Upper lobe of left lung (tissue), 6 donors: ENCODE measurements around the gene SHKBP1. TPM values are rescaled to one million over a fixed set of nuclear protein-coding genes. Genes with fewer than 3 reads are reported as not detected.
A peak's percentile ranks its signal among the peaks of the same experiment; 100 is the strongest.

ENCODE experiments used
- ATAC-seq, 2 donors: fragments of 200-7000 bp; cut with Tn5 transposase; one replicate each; pipeline ENCODE4 v1.9.1; 2022; ENCODE audit warnings: mild to moderate bottlenecking in 2 of 2, moderate library complexity in 2 of 2; ENCODE audit not compliant: low FRiP score in 2 of 2
- DNase-seq, 2 donors: peaks; one replicate each; pipeline ENCODE4 v3.0.0-alpha.2; 2019 to 2020
- H3K27ac ChIP-seq, 4 donors: fragments of 200-600 bp; sonication (generic); one replicate each; pipeline ENCODE4 v1.5.1; 2016 to 2019
- H3K27me3 ChIP-seq, 4 donors: fragments of 200-600 bp; sonication (generic); one replicate each; pipeline ENCODE4 v1.5.1; 2017 to 2019
- H3K36me3 ChIP-seq, 4 donors: fragments of 200-600 bp; sonication (generic); one replicate each; pipeline ENCODE4 v1.5.1; 2016 to 2019
- H3K4me1 ChIP-seq, 4 donors: fragments of 200-600 bp; sonication (generic); one replicate each; pipeline ENCODE4 v1.5.1; 2018 to 2019
- H3K4me3 ChIP-seq, 4 donors: fragments of 200-600 bp; sonication (generic); one replicate each; pipeline ENCODE4 v1.5.1; 2017 to 2019; ENCODE audit warnings: mild to moderate bottlenecking in 2 of 4, moderate library complexity in 1 of 4
- H3K9me3 ChIP-seq, 4 donors: fragments of 200-600 bp; sonication (generic); one replicate each; pipeline ENCODE4 v1.5.1; 2018 to 2019
- CTCF ChIP-seq, 6 experiments: fragments of 450-650 bp in 4 of 6; fragments of 200-600 bp in 2 of 6; sonication (generic) in 2 of 6; IDR thresholded peaks; one replicate each; pipeline ENCODE4 v1.5.1; 2016 to 2019; ENCODE audit warnings: antibody characterized with exemption in 6 of 6
- EP300 ChIP-seq, 4 donors: sonication (generic); formaldehyde crosslinking; IDR thresholded peaks; one replicate each; pipeline ENCODE4 v1.5.1; 2017; ENCODE audit warnings: antibody characterized with exemption in 4 of 4, control low read depth in 2 of 4
- POLR2A ChIP-seq, 4 donors: fragments of 450-650 bp; IDR thresholded peaks; one replicate each; pipeline ENCODE4 v1.5.1; 2016 to 2017; ENCODE audit warnings: antibody characterized with exemption in 4 of 4, mild to moderate bottlenecking in 2 of 4
- POLR2AphosphoS5 ChIP-seq, 2 donors: sonication (generic); formaldehyde crosslinking; IDR thresholded peaks; one replicate each; pipeline ENCODE4 v1.5.1; 2017; ENCODE audit warnings: antibody characterized with exemption in 2 of 2
- WGBS, 2 donors: methylation state at CpG; one replicate each; pipeline ENCODE4 v1.1.5; 2017 to 2018; 5-methylcytosine and 5-hydroxymethylcytosine counted together
- total RNA-seq, 6 donors: library from RNA; depleted of rRNA in 4 of 6; stranded (reverse); fragments of >200 nt in 4 of 6; gene quantifications; one replicate each; pipeline versions ENCODE4 v1.1.0 to v1.2.1, GENCODE V29; 2016 to 2021
- donor health status: DM: no; HTN: no; CAD: no; lungs with moderate emphysema.
- donor health status: DM: no; HTN: yes; CAD: no; lungs with severe emphysema.

SHKBP1 gene
- total RNA-seq, 6 donors from 2014 or later, result 60.6 to 232 (median 90.2) TPM

DNA sequence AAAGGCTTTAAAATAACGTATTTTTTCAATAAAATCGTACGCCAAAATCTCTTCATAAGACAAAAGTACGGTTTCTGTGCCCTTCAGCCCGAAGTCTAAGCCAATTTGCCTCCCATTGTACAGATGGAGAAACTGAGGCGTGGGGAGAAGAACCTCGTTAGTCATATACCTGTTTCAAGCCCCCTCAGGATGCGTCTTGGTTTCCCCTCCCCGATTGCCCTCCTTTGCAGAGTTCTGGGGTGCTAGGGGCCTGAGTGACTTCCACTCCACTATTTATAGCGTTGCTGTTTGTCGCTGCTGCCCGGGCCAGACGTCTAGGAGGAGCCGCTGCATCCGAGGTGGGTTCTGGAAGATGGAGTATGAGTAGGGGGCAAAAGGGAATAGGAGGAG is 22.2 kb downstream of the SHKBP1 start:
- TF ChIP-seq POLR2AphosphoS5 (IDR thresholded peaks at IDR 0.05) (no peak), EP300 (IDR thresholded peaks at IDR 0.05) (no peak), CTCF (IDR thresholded peaks at IDR 0.05) (no peak), POLR2A (IDR thresholded peaks at IDR 0.05) (no peak)
- Histone ChIP-seq H3K4me3 (no peak overlapping the region), H3K9me3 (no peaks in the 10 kb centered on the region), H3K4me1 (peaks cover 66 to 74% (median 72%) of the 10 kb centered on the region in 4 donors), H3K27me3 (peaks cover 0 to 51% (median 21%) of the 10 kb centered on the region in 4 donors), H3K36me3 (no peaks in the 10 kb centered on the region), H3K27ac (peak overlapping the region in 2 of 4 donors; percentile 74 to 80)
- 8 to 13% methylated on average over 13 to 15 of the region's 15 CpGs for WGBS, 2 donors
- ATAC-seq (no peak), DNase-seq (no peak)

DNA sequence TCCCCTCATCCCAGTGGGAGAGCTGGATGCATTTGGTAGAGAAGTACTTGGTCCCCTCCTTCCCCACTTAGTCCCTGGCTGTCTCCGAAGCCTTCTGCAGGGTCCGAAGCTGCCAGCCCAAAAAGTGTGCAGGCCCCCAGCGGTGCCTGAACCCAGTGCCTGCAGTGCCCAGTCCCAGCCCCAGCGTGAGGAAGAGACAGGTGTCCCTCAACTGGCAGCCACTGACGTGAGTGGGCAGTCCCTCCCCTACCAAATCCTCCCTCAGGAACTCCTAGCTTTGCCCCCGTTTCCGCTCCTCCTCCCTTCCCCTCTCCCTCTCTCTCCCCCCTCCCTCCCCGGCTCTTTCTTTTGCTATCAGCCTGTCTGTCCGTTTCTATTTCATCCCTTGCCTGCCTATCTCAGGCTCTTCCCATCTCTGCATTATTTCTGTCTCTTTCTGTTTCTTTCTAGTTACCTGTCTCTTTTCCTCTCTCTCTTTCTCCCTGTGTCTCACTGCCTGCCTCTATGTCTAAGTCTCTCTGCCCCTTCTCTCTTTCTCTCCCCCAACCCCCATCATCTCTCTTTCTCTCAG is 22.7 kb downstream of the SHKBP1 start:
- H3K4me1 ChIP-seq, result peaks cover 71 to 79% (median 77%) of the 10 kb centered on the region in 4 donors
- H3K9me3 ChIP-seq, result no peaks in the 10 kb centered on the region
- H3K36me3 ChIP-seq, result no peaks in the 10 kb centered on the region
- H3K27me3 ChIP-seq, result peaks cover 0 to 51% (median 21%) of the 10 kb centered on the region in 4 donors
- 5 to 6% methylated on average over 6 to 9 of the region's 9 CpGs for whole genome bisulfite sequencing, 2 donors
- TF ChIP-seq POLR2A (IDR thresholded peaks at IDR 0.05), result no peak
- TF ChIP-seq EP300 (IDR thresholded peaks at IDR 0.05), result no peak
- ATAC-seq, result no peak
- peak overlapping the region; percentile 35 to 80 (median 70) for H3K27ac ChIP-seq
- peak in 1 of 2 donors; percentile 34 for DNase-seq
- peak overlapping the region in 3 of 4 donors; percentile 0 to 58 (median 56) for H3K4me3 ChIP-seq

GRCh38 chr19:40599902-40600569 is 23.4 kb downstream of the SHKBP1 start:
- peak in 1 of 2 donors; percentile 87 for DNase-seq
- peak overlapping the region; percentile 35 to 80 (median 70) for H3K27ac ChIP-seq
- H3K27me3 ChIP-seq, result peaks cover 0 to 51% (median 21%) of the 10 kb centered on the region in 4 donors
- WGBS, 2 donors, result 2 to 3% methylated on average over 7 to 34 of the region's 43 CpGs
- TF ChIP-seq EP300 (IDR thresholded peaks at IDR 0.05), result no peak
- peak overlapping the region in 3 of 4 donors; percentile 0 to 58 (median 56) for H3K4me3 ChIP-seq
- H3K36me3 ChIP-seq, result no peaks in the 10 kb centered on the region
- H3K4me1 ChIP-seq, result peaks cover 77 to 85% (median 81%) of the 10 kb centered on the region in 4 donors
- H3K9me3 ChIP-seq, result no peaks in the 10 kb centered on the region
- no peak for ATAC-seq

- Histone ChIP-seq H3K27me3 (peaks cover 0 to 51% (median 19%) of the 10 kb centered on the region in 4 donors), H3K36me3 (no peaks in the 10 kb centered on the region), H3K4me1 (peaks cover 83 to 91% (median 87%) of the 10 kb centered on the region in 4 donors), H3K4me3 (peak overlapping the region in 3 of 4 donors; percentile 44 to 58 (median 56)), H3K27ac (peak overlapping the region in 3 of 4 donors; percentile 67 to 80 (median 74)), H3K9me3 (no peaks in the 10 kb centered on the region)
- no peak for TF ChIP-seq CTCF (IDR thresholded peaks at IDR 0.05)
- TF ChIP-seq EP300 (IDR thresholded peaks at IDR 0.05), result no peak
- no peak for TF ChIP-seq POLR2AphosphoS5 (IDR thresholded peaks at IDR 0.05)
- no peak for TF ChIP-seq POLR2A (IDR thresholded peaks at IDR 0.05)
- no peak for DNase-seq
- whole genome bisulfite sequencing, 2 donors, result 5 to 9% methylated on average over 12 to 13 of the region's 13 CpGs
- no peak for ATAC-seq
These were observed 24.0 kb downstream of the SHKBP1 start for GRCh38 chr19:40600570-40601133.

DNA sequence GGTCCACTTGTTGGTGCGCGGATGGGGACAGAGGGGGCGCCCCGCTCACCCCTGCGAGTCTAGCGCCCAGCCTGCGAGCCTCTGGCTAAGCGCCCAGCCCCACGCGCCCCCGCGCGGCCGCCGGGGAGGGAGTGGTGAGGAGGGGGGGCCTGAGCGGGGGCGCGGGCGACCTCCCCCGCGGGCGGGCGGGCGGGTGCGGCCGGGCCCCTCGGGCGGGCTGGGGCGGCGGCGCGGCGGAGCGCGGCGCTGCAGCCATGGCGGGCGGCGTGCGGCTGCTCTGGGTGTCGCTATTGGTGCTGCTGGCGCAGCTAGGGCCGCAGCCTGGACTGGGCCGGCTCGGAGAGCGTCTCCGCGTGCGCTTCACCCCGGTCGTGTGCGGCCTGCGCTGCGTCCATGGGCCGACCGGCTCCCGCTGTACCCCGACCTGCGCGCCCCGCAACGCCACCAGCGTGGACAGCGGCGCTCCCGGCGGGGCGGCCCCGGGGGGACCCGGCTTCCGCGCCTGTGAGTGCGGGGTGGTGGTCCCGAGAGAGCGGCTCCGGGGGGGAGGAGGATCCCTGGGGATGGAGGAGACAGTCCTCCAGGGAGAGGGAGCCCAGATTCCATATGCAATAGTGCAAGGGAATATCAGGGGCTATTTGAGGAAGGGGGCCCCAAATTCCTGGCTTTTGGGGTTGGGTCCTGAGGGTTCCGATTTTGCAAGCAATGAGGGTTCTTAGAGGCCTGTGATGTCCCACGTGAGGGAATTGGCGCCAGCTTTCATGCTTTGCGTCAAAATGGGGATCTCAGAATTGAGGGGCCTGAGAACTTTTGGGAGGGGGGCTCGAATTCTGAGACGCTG is 24.7 kb downstream of the SHKBP1 start, which contains the start of gene LTBP4:
Gene LTBP4, plus strand, starts transcription at position 236 of the 841 bp plus-strand sequence. Its CDS starts 19 bp downstream, at position 255.
- peak in 1 of 2 donors; percentile 94 for DNase-seq
- peaks cover 87 to 98% (median 94%) of the 10 kb centered on the region in 4 donors for H3K4me1 ChIP-seq
- TF ChIP-seq EP300 (IDR thresholded peaks at IDR 0.05) (no peak), CTCF (IDR thresholded peaks at IDR 0.05) (peak in 2 of 6 experiments; percentile 15 to 21), POLR2A (IDR thresholded peaks at IDR 0.05) (peak in 1 of 4 donors; percentile 30)
- no peak for ATAC-seq
- peaks cover 0 to 51% (median 19%) of the 10 kb centered on the region in 4 donors for H3K27me3 ChIP-seq
- H3K9me3 ChIP-seq, result no peaks in the 10 kb centered on the region
- peak within 1 kb of the TSS; percentile 64 to 88 (median 85) for H3K27ac ChIP-seq
- peak within 1 kb of the TSS; percentile 43 to 58 (median 50) for H3K4me3 ChIP-seq
- 0 to 2% methylated on average over 16 to 29 of the region's 82 CpGs for WGBS, 2 donors
- no peaks in the 10 kb centered on the region for H3K36me3 ChIP-seq
